ENCODE results near the gene GREB1L.

- TF ChIP-seq, protein P1, sequence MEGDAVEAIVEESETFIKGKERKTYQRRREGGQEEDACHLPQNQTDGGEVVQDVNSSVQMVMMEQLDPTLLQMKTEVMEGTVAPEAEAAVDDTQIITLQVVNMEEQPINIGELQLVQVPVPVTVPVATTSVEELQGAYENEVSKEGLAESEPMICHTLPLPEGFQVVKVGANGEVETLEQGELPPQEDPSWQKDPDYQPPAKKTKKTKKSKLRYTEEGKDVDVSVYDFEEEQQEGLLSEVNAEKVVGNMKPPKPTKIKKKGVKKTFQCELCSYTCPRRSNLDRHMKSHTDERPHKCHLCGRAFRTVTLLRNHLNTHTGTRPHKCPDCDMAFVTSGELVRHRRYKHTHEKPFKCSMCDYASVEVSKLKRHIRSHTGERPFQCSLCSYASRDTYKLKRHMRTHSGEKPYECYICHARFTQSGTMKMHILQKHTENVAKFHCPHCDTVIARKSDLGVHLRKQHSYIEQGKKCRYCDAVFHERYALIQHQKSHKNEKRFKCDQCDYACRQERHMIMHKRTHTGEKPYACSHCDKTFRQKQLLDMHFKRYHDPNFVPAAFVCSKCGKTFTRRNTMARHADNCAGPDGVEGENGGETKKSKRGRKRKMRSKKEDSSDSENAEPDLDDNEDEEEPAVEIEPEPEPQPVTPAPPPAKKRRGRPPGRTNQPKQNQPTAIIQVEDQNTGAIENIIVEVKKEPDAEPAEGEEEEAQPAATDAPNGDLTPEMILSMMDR (IDR thresholded peaks at IDR 0.05; ENCODE audit: low read length) = no peak
- TF ChIP-seq EZH2 (IDR thresholded peaks at IDR 0.05; ENCODE audit: borderline replicate concordance, low read length) = no peak
Measured at GRCh38 chr18:21499997-21500396, 258.0 kb downstream of the GREB1L start.
